K562 (cell line): Measurements from ENCODE around the gene CBX2. TPM values are rescaled to one million over a fixed set of nuclear protein-coding genes. Genes with fewer than 3 reads are reported as not detected.

Source experiments
- ATAC-seq: fragments of 200-7000 bp; cut with Tn5 transposase; 3 replicates; pipeline ENCODE4 v1.9.1; 2020; ENCODE audit warnings: moderate library complexity
- BruUV-seq: library from RNA; stranded (reverse); fragments of 400-500 nt; replicated peaks from 2 replicates; lab custom pipeline; 2021; lab: Mats Ljungman, UMichigan
- CTCF ChIA-PET: fragments of 300-600 bp; formaldehyde crosslinking; extraction: SDS; loops from one replicate; lab custom pipeline; 2021; ENCODE audit warnings: low intra/inter-chr PET ratio; lab: Yijun Ruan, JAX
- POLR2A ChIA-PET: fragments of 300-600, 350-650 bp; sonication (Branson Sonifier 250); formaldehyde crosslinking; extraction: SDS; loops from one replicate; lab custom pipeline; 2021; ENCODE audit warnings: antibody characterized with exemption, inconsistent platforms; lab: Yijun Ruan, JAX
- DNase-seq, 4 experiments: peaks; one replicate each; pipeline versions ENCODE4 v3.0.0 to v3.0.0-alpha.2; 2011 to 2018; ENCODE audit warnings: low spot score in 3 of 4, mixed read lengths in 3 of 4; ENCODE audit errors: extremely low read depth in 1 of 4
- FAIRE-seq: peaks from 2 replicates; lab custom pipeline; 2011; peaks lifted over from hg19 to GRCh38; lab: Jason Lieb, UNC
- H2AFZ ChIP-seq: 2 replicates; pipeline ENCODE4 v1.6.0; 2011; ENCODE audit warnings: low read depth, low read length, control low read depth, inconsistent platforms
- H3K27ac ChIP-seq: fragments of 200-600 bp; 3 replicates; pipeline ENCODE4 v1.8.0; 2011; ENCODE audit warnings: low read depth, mild to moderate bottlenecking, control low read depth, inconsistent platforms, low read length, moderate library complexity, mixed read lengths; ENCODE audit errors: extremely low read depth
- H3K27me3 ChIP-seq, 2 experiments: fragments of 300-600 bp in 1 of 2; 2 replicates in 1 of 2; 3 replicates in 1 of 2; pipeline versions ENCODE4 v1.6.0 to v1.8.0; 2011; ENCODE audit warnings: inconsistent platforms in 2 of 2, low read length in 2 of 2, mild to moderate bottlenecking in 1 of 2, mixed read lengths in 1 of 2, moderate library complexity in 1 of 2; ENCODE audit not compliant: control insufficient read depth in 2 of 2, insufficient read depth in 2 of 2
- H3K36me3 ChIP-seq: fragments of 300-600 bp; 3 replicates; pipeline ENCODE4 v1.8.0; 2011; ENCODE audit warnings: mild to moderate bottlenecking, low read length, inconsistent platforms; ENCODE audit not compliant: control insufficient read depth, insufficient read depth
- H3K4me1 ChIP-seq, 2 experiments: fragments of 200-600 bp in 1 of 2; replicated peaks in 1 of 2; 2 replicates in 1 of 2; 3 replicates in 1 of 2; pipeline versions ENCODE4 v1.5.1 to v1.8.0; 2011; ENCODE audit warnings: inconsistent platforms in 2 of 2, low read length in 2 of 2, mild to moderate bottlenecking in 1 of 2, mixed read lengths in 1 of 2, moderate library complexity in 1 of 2; ENCODE audit not compliant: control insufficient read depth in 2 of 2, insufficient read depth in 2 of 2
- H3K4me2 ChIP-seq: 2 replicates; pipeline ENCODE4 v1.6.1; 2011; ENCODE audit warnings: low read length, control low read depth, inconsistent platforms, mixed read lengths; ENCODE audit not compliant: insufficient read depth
- H3K4me3 ChIP-seq: fragments of 200-600 bp; sonication (generic), shearing (Covaris generic); 2 replicates; pipeline ENCODE4 v1.5.1; 2016; ENCODE audit warnings: control low read depth, inconsistent platforms
- H3K79me2 ChIP-seq: fragments of 200-600 bp; 3 replicates; pipeline ENCODE4 v1.8.0; 2011; ENCODE audit warnings: low read length, inconsistent platforms; ENCODE audit not compliant: control insufficient read depth, insufficient read depth
- H3K9ac ChIP-seq, 2 experiments: 2 replicates each; pipeline versions ENCODE4 v1.6.0 to v1.6.1; 2011; ENCODE audit warnings: low read depth in 2 of 2, low read length in 2 of 2, control low read depth in 1 of 2, inconsistent platforms in 1 of 2, mild to moderate bottlenecking in 1 of 2, mixed read lengths in 1 of 2; ENCODE audit not compliant: insufficient read depth in 1 of 2
- H3K9me1 ChIP-seq: one replicate; pipeline ENCODE4 v1.6.0; 2011; ENCODE audit warnings: inconsistent platforms, mild to moderate bottlenecking, low read length, moderate library complexity; ENCODE audit not compliant: control insufficient read depth, insufficient read depth
- H3K9me3 ChIP-seq: replicated peaks from 2 replicates; pipeline ENCODE4 v1.5.1; 2011; ENCODE audit warnings: low read depth, low read length, inconsistent platforms; ENCODE audit not compliant: control insufficient read depth, insufficient read depth
- H4K20me1 ChIP-seq: replicated peaks from 2 replicates; pipeline ENCODE4 v1.6.1; 2011; ENCODE audit warnings: low read length, inconsistent platforms, mixed read lengths; ENCODE audit not compliant: control insufficient read depth, insufficient read depth
- FOXK1 ChIP-seq: sonication (generic); formaldehyde crosslinking; IDR thresholded peaks from 2 replicates; pipeline ENCODE4 v1.8.0; 2022; ENCODE audit warnings: missing genetic modification reagents, mild to moderate bottlenecking, borderline replicate concordance
- JUN ChIP-seq, 2 experiments: sonication (generic) in 1 of 2; formaldehyde crosslinking in 1 of 2; IDR thresholded peaks; 2 replicates each; pipeline versions ENCODE4 v1.6.1 to v1.8.0; 2012 to 2022; ENCODE audit warnings: borderline replicate concordance in 2 of 2, mild to moderate bottlenecking in 2 of 2, improper control_type of control experiment in 1 of 2, low read depth in 1 of 2, low read length in 1 of 2, missing genetic modification reagents in 1 of 2
- KAT2B ChIP-seq: IDR thresholded peaks from one replicate; pipeline ENCODE4 v1.6.1; 2012; ENCODE audit warnings: low read depth, mild to moderate bottlenecking, control low read depth, inconsistent platforms, low read length, moderate library complexity
- KLF16 ChIP-seq: IDR thresholded peaks from 2 replicates; pipeline ENCODE4 v1.6.1; 2016; ENCODE audit warnings: antibody characterized with exemption
- MAFG ChIP-seq: fragments of 450-650 bp; conservative IDR thresholded peaks from 2 replicates; pipeline ENCODE4 v1.6.1; 2016; ENCODE audit warnings: missing genetic modification characterization, missing compliant biosample characterization
- MYC ChIP-seq, 2 experiments: fragments of 250-450 bp in 1 of 2; sonication (Bioruptor Pico) in 1 of 2; IDR thresholded peaks; 2 replicates each; pipeline versions ENCODE4 v1.5.1 to v1.6.1; 2012 to 2021; ENCODE audit warnings: low read depth in 2 of 2, borderline replicate concordance in 1 of 2, improper control_type of control experiment in 1 of 2, low read length in 1 of 2, mild to moderate bottlenecking in 1 of 2, moderate library complexity in 1 of 2
- RREB1 ChIP-seq: fragments of 250-450 bp; sonication (Bioruptor Pico); IDR thresholded peaks from 2 replicates; pipeline ENCODE4 v1.4.0; 2020
- STAT6 ChIP-seq: sonication (generic); formaldehyde crosslinking; IDR thresholded peaks from 2 replicates; pipeline ENCODE4 v1.8.1; 2023; ENCODE audit warnings: mild to moderate bottlenecking, missing genetic modification reagents
- TCFL5 ChIP-seq: fragments of 250-450 bp; sonication (Bioruptor Pico); conservative IDR thresholded peaks from 2 replicates; pipeline ENCODE4 v1.6.1; 2021; ENCODE audit warnings: mild to moderate bottlenecking, moderate library complexity, matching md5 sums
- ZFX ChIP-seq: sonication (generic); formaldehyde crosslinking; IDR thresholded peaks from 2 replicates; pipeline ENCODE4 v1.8.0; 2022; ENCODE audit warnings: mild to moderate bottlenecking, missing genetic modification reagents, moderate library complexity
- ZNF143 ChIP-seq: sonication (generic); formaldehyde crosslinking; IDR thresholded peaks from 2 replicates; pipeline ENCODE4 v1.9.0; 2022; ENCODE audit warnings: mild to moderate bottlenecking, missing genetic modification reagents
- WGBS: fragments of 100-300 bp; shearing (Covaris generic); methylation state at CpG from one replicate; pipeline ENCODE4 v1.1.6; 2016; ENCODE audit warnings: low coverage, mixed read lengths; ENCODE audit not compliant: insufficient coverage; ENCODE audit errors: missing lambda C conversion rate; 5-methylcytosine and 5-hydroxymethylcytosine counted together
- in situ Hi-C: fragments of 300-500 bp; cut with MboI; formaldehyde crosslinking; loops from 4 replicates; pipeline ENCODE4 v1.15.0; 2018; ENCODE audit warnings: inconsistent platforms, mixed read lengths
- intact Hi-C: fragments of 100-400 bp; cut with micrococcal nuclease; formaldehyde crosslinking; loops from 2 replicates; pipeline ENCODE4 v1.14.2; 2022
- polyA plus RNA-seq, 8 experiments: library from polyadenylated mRNA; depleted of rRNA in 4 of 8; stranded (reverse) in 5 of 8; unstranded in 3 of 8; fragments of >200 nt; fragmentation: Nextera tagmentation in 2 of 8; fragmentation: Illumina TruSeq in 1 of 8; extraction: Ambion mirVana in 2 of 8; extraction: Trizol in 1 of 8; gene quantifications; 2 replicates each; pipeline versions ENCODE4 v1.2.1 to v1.2.3, GENCODE V29; 2011 to 2014; ENCODE audit warnings: inconsistent platforms in 1 of 8, missing spikeins in 1 of 8
- total RNA-seq, 7 experiments: library from RNA; depleted of rRNA in 6 of 7; stranded (reverse); fragments of >200 nt in 6 of 7; fragmentation: Illumina TruSeq in 2 of 7; extraction: Trizol in 2 of 7; gene quantifications; 2 replicates each; pipeline versions ENCODE4 v1.2.1 to v1.2.3, GENCODE V29; 2011 to 2021; ENCODE audit warnings: low replicate concordance in 1 of 7

The CBX2 gene
- total and polyA plus RNA-seq, 9 of the 15 experiments (the other 6 are each of a cell fraction or from before 2014, with no cell fraction given), result 0.66 to 26.9 (median 13.9) TPM

GRCh38 chr17:79819534-79820276, 41.8 kb downstream of the CBX2 start:
- in situ Hi-C loops (no loop called here), intact Hi-C loops (no loop called here)
- no peak for FAIRE-seq
- TF ChIP-seq STAT6 (CRISPR knock-in tag), result no peak
- no peak for TF ChIP-seq ZNF143
- no peak for TF ChIP-seq ZFX (CRISPR knock-in tag)
- no peak for TF ChIP-seq RREB1 (CRISPR knock-in tag)
- no peak for TF ChIP-seq JUN (IDR thresholded peaks at IDR 0.05; ENCODE audit: borderline replicate concordance, low read depth, low read length)
- TF ChIP-seq JUN (CRISPR knock-in tag; IDR thresholded peaks at IDR 0.05; ENCODE audit: borderline replicate concordance), result no peak
- no peak for TF ChIP-seq TCFL5 (CRISPR knock-in tag)
- TF ChIP-seq FOXK1 (CRISPR knock-in tag), result no peak
- no peak for TF ChIP-seq MAFG (tag)
- no peak for TF ChIP-seq KLF16
- no peak for TF ChIP-seq KAT2B
- TF ChIP-seq MYC (IDR thresholded peaks at IDR 0.05; ENCODE audit: low read depth, low read length), result no peak
- no peak for TF ChIP-seq MYC (CRISPR knock-in tag; IDR thresholded peaks at IDR 0.05; ENCODE audit: borderline replicate concordance, low read depth)
- Histone ChIP-seq H3K4me2 (0 out of 2 replicates have a peak overlapping the region, but pooled peaks have one; percentile 2), H3K27ac (no peak overlapping the region), H4K20me1 (no peaks in the 10 kb centered on the region), H3K36me3 (no peaks in the 10 kb centered on the region), H3K27me3 (no peaks in the 10 kb centered on the region), H2AFZ (no peak overlapping the region), H3K9me3 (no peaks in the 10 kb centered on the region), H3K9me1 (no peaks in the 10 kb centered on the region), H3K4me3 (no peak overlapping the region), H3K4me1 (peaks cover 47 to 57% of the 10 kb centered on the region in 2 experiments), H3K79me2 (peaks cover 6% of the 10 kb centered on the region; the same call in 1 of the 3 replicates), H3K9ac (0 out of 4 replicates have a peak overlapping the region, but pooled peaks of 1 of the 2 experiments have one; percentile 21)
- CTCF ChIA-PET, result no interaction called here
- ATAC-seq, result no peak
- no TSS peak for BruUV-seq
- no peak for DNase-seq
- 58% methylated on average over 13 of the region's 13 CpGs for WGBS
- POLR2A ChIA-PET, result interaction anchor here (0.8 to 18.8 kb wide), 4 partner anchors 8 to 23 kb away, joined by 3 to 386 read pairs (median 4); partner anchors contain the start of genes CBX4 and CBX8
